ENCODE data around the gene GFY.
A peak's percentile ranks its signal among the peaks of the same experiment; 100 is the strongest.
"Not testable (repeated sequence)": the region's sequence is repeated elsewhere in the genome, so short reads cannot be mapped to it uniquely, and the experiment has no call there.

The GFY gene

DNA sequence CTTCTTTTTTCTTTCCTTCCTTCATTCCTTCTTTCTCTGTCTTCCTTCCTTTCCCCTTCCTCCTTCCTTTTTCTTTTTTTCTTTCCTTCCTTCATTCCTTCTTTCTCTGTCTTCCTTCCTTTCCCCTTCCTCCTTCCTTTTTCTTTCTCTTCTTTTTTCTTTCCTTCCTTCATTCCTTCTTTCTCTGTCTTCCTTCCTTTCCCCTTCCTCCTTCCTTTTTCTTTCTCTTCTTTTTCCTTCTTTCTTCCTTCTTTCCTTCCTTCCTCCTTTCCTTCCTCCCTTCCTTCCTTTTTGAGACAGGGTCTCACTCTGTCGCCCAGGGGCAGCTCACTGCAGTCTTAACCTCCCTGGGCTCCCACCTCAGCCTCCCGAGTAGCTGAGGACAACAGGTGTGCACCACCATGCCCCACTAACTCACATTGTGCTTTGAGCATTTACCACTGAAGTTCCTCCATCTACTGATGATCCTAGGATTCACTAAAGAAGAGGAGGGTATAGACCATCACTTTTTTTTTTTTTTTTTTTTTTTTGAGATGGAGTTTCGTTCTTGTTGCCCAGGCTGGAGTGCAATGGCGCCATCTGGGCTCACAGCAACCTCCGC is 19.0 kb downstream of the GFY start:
- not testable (repeated sequence) for DNase-seq

DNA sequence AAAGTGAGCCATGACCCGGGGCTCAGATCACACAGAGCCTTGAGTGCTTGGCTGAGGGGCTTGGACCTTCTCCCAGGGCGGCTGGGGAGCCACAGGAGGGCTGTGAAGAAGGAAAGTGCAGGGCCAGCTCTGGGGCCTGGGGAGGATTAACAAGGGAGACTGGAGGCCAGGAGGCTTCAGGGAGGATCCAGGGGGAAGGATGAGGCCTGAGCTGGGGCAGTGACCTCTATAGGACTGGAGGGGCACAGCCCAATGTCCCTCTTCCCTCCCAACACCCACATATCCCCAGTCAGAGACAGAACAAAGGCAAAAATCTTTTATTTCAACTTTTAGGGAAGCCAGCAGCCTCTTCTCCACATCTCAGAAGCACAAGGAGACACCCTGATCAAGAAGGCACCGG is 20.8 kb downstream of the GFY start:
- no peak for DNase-seq

DNA sequence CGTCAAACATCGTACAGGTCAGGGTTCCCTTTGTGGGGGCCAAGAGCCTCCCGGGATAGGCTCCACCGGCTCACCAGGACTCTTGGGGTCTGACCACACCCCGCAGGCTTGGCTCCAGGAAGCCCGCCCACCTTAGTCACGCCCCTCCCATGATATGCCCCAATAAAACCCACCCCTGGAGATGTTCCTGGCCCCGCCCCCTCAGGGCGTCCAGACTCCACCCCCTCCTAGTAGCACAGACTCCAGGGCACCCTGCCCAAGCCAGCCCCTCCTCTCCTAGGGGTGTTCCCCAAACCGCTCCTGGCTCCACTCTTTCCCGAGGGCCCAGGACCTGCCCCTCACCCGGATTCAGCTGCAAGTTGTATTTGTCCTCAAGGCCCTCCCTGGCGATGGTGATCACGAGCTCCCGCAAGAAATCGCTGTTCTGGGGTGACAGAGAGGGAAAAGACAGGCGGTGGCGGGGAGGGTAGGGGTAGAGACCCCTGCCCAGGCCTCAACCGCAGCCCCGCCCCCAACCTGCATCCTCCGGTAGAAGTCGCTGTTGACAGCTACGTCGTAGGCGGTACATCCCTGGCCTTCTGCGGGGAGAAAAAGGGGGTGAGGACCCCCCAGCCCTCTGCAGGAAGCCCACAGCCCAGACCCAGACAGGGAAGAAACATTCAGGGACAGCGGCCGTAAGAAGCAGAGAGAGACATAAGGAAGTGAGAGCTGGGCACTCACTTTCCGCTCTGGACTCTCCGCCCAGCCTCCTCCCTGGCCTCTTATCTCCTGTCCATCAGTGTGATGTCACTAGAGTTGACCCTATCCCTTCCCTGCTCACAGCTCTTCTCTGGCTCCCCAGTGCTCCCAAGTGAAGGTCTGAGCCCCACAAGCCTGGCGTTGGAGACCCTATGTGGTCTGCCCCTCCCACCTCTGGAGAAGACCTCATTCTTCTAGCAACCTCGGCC is 22.6 kb downstream of the GFY start:
- no peak for DNase-seq

DNA sequence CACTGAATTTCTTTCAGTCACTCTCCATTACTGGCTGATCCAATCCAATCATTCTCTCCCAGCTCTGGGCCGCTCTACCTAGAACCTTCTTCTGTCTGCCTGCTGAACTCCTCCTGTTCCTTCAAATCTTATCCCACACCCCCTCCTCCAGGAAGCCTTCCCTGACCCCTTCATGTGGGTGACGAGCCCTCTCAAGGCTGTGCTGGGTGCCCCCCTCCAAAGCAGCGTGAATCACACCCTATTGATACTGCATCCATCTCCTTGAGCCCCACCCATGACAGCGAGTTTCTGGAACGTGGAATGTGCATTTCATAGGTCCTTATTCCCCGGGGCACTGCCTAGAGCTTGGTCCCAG is 23.2 kb downstream of the GFY start:
- DNase-seq, result no peak

DNA sequence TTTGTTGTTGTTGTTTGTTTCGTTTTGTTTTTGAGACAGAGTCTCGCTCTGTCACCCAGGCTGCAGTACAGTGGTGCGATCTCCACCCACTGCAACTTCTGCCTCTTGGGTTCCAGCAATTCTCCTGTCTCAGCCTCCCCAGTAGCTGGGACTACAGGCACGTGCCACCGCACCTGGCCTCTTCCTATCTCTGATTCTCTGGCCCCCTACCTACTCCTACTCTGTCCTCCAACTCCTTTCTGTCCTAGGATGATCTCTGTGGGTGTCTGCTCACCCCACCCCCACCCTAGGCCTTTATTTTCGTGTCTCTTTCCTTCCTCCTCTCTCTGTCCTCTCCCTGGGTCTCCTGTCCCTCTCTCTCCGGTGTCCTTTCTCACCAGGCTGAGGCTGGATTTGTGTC is 25.2 kb downstream of the GFY start:
- no peak for DNase-seq

DNA sequence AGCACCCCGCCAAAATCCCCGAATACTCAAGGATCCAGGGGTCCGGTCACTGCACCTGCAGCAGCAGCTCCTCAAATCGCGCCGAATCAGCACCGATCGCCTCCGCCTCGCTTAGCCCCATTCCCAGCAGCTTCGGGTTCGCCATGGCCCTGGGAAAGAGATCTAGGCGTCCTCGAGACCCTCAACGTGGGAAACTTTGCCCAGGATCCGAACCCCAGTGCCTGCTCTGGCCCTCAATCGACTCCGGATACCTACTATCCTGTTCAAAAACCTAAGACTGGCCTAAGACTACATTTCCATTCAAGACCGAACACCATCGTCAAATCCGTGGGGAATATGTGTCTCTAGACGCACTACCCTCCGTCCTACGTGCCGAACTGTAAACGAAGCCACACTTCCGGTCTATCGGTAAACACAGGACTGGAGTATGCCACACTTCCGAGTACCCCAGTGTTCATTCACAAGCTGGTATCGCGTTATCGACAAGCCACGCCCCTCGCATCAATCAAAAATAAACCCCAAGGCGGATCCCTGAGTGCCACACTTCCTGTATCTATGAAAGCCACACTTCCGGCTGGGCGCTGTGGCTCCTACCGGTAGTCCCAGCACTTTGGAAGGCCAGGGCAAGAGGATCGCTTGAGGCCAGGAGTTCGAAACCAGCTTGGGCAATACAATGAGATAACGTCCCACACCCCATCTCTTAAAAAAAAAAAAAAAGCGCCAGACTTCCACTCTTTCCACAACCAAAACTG is 26.4 kb downstream of the GFY start, which contains the start of gene PIH1D1:
TSS of gene PIH1D1 (minus strand) at position 385 of the 752 bp plus-strand sequence. CDS start at position 145, 240 bp downstream.
- peak; percentile 95 for DNase-seq

DNA sequence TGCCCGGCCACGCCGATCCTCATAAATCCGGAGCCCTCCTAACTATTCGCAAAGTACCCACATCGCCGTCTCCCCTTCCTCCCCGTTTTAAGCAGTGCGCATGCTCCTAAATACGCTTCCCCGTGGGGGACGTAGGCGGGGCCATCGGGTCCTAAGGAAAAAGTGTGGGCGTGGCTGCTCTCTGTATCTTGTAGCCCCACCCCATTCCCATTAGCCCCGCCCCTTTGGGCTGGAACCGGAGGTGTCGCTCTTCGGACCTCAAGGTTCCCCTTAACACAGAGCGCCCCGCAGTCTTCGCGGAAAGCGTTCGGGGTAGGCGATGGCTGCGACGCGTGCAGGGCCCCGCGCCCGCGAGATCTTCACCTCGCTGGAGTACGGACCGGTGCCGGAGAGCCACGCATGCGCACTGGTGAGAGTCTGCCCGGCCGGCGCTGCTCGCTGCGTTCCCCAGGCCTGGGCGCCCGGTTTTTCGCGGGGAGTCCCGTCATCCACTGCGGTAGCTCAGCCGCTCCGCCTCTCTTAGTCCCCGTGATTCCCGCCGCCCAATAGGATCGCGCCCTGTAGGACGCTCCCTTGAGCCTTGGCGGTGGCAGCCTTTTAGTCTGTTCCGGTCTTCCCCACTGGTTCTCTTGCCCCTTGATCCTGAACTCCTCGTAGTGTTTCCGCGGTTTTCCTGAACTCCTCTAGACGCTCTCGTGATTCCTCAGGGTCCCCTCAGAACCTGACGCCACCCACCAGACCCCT is 28.0 kb downstream of the GFY start, which contains the start of gene ALDH16A1:
TSS of gene ALDH16A1 (plus strand) at position 213 of the 744 bp plus-strand sequence. CDS start at position 320, 107 bp downstream.
- peak; percentile 96 for DNase-seq

DNA sequence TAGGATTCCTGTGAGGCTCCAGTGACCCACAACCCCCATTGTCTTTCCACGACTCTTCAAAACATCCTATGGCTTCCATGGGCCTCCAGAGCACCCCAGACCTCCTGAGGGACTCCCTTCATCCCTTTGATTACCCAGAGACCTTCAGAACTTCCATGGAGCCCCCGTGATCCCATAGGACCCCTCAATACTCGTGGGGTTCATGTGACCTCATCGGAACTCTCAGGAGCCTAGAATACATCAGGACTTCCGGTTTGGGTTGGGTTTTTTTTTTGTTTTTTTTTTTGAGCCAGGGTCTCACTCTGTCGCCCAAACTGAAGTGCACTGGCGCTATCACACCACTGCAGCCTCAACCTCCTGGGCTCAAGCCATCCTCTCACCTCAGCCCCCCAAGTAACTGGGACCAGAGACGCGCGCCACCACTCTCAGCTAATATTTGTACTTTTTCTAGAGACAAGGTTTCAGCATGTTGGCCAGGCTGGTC is 28.6 kb downstream of the GFY start:
- DNase-seq, result no peak

DNA sequence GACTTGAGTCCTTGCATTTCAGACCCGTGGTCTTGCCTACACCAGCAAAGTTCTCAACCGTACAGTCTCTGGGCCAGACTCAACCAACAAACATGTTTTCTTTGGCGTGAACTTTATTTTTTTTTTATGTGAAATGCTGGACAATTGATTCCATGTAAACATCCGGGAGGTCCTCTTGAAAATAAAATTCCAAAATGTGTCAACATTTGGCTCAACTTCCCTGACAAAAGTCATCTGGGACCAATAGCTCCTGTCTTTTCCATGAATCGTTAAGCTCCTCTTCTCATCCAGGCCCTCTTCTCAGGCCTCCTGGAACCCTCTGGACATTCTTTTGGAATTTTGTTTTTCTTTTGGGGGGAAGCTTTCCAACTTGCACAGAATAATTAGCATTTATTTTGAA is 30.6 kb downstream of the GFY start:
- no peak for DNase-seq

DNA sequence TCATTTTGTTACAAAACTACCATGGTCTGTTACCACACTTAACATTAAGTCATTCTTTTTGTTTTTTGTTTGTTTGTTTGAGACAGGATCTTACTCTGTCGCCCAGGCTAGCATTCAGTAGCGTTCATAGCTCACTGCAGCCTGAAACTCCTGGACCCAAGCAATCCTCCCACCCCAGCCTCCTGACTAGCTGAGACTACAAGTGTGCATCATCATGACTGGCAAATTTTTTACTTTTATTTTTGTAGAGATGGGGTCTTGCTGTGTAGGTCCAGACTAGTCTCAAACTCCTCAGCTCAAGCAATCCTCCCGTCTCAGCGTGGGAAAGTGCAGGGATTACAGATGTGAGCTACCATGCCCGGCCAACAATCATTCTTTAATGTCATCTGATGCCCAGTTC is 31.1 kb downstream of the GFY start:
- DNase-seq, result no peak

DNA sequence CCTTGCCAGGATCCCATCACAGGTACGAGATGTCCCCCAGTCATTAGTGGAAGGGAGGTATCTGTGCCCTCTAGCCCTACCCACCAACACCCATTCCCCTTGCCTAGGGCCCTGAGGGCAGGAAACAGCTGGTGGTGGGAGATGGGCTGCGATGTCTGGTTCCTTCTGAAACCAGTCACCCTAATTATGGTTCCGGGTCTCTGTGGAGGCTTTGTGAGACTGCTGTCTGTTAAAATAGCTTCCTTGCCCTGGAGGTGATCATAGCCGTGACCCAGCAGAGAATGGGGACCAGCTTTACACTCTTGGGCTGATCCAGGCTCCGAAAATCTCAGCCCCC is 33.3 kb downstream of the GFY start:
- DNase-seq, result no peak

DNA sequence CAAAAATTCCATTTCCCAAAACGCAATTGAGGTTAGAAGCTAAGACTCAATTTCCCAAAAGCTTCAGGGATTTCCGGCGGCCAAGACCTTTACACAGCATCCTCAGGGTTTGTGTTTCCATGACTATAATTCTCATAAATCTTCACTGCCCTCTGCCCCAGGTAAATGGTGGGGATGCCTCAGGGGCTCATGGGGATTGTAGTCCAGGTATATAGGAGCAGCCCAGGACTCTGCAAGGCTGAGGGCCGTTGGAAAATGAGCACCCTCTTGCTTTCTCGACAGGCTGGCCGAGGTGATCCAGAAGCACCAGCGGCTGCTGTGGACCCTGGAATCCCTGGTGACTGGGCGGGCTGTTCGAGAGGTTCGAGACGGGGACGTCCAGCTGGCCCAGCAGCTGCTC is 34.2 kb downstream of the GFY start:
- DNase-seq, result no peak

DNA sequence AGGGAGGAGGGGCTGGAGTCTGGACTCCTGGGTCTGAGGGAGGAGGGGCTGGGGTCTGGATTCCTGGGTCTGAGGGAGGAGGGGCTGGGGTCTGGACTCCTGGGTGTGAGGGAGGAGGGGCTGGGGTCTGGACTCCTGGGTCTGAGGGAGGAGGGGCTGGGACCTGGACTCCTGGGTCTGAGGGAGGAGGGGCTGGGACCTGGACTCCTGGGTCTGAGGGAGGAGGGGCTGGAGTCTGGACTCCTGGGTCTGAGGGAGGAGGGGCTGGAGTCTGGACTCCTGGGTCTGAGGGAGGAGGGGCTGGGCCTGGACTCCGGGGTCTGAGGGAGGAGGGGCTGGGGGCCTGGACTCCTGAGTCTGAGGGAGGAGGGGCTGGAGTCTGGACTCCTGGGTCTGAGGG is 35.9 kb downstream of the GFY start:
- DNase-seq, result not testable (repeated sequence)

DNA sequence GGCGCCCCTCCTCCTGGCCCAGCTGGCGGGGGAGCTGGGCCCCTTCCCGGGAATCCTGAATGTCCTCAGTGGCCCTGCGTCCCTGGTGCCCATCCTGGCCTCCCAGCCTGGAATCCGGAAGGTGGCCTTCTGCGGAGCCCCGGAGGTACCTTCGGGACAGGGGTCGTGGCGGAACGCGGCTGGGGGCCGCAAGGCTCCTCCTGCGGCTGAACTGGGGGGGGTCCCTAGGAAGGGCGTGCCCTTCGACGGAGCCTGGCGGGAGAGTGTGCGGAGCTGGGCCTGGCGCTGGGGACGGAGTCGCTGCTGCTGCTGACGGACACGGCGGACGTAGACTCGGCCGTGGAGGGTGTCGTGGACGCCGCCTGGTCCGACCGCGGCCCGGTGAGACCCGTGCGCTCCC is 36.5 kb downstream of the GFY start:
- no peak for DNase-seq

DNA sequence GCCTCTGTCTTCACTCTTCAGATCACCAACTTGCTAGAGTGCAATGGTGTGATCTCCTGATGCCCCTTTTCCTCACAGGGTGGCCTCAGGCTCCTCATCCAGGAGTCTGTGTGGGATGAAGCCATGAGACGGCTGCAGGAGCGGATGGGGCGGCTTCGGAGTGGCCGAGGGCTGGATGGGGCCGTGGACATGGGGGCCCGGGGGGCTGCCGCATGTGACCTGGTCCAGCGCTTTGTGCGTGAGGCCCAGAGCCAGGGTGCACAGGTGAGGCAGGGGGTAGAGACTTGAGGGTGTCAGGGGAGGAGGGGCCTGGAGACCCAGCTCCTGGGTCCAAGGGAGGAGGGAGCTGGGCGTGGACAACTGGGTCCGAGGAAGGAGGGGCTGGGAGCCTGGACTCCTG is 37.3 kb downstream of the GFY start:
- DNase-seq, result no peak

DNA sequence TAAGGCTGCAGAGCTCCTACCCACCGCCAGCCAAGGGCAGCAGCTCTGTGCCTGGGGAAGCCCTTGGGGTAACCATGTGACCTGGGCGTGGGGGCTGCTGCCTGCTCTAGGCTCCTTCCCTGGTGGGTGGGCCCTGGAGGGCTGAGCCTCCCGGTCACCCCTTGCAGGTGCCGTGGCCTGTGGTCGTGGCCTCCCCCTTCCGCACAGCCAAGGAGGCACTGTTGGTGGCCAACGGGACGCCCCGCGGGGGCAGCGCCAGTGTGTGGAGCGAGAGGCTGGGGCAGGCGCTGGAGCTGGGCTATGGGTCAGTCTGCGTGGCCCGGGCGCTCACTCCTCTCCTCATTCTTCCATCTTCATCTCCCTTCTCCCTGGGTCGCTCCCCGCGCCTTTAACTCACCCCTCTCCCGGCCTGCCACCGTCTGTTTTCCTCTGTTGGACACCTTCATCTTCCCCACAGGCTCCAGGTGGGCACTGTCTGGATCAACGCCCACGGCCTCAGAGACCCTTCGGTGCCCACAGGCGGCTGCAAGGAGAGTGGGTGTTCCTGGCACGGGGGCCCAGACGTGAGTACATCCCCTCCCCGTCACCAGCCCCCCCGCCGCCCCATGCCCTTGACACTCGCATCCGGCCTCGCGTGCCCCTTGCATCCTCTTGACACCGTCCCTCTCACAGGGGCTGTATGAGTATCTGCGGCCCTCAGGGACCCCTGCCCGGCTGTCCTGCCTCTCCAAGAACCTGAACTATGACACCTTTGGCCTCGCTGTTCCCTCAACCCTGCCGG is 39.0 kb downstream of the GFY start:
- no peak for DNase-seq

DNA sequence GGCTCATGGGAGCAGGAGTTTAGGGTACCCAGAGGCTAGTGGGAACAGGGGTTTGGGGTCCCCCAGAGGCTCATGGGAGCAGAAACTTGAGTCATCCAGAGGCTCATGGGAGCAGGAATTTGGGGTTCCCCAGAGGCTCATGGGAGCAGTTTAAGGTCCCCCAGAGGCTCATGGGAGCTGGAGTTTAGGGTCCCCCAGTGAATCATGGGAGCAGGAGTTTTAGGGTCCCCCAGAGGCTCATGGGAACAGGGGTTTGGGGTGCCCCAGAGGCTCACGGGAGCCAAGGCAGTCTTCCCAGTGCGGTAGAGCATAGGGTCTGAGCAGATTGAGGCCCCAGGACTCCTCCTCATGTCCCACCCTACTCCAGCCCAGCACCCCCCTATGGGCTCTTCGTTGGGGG is 40.2 kb downstream of the GFY start:
- no peak for DNase-seq

DNA sequence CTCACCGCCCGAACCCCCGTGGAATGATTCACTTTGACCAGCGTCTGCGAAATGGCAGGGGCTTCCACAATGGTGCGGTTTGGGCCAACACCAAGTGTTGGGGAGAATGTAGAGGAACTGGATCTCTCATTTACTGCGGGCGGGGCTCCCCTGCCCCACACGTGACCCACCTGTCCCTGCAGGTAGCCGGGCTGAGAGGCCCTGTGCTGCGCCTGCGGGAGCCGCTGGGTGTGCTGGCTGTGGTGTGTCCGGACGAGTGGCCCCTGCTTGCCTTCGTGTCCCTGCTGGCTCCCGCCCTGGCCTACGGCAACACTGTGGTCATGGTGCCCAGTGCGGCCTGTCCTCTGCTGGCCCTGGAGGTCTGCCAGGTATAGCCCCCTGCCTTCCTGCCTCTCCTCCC is 43.0 kb downstream of the GFY start:
- DNase-seq, result no peak

DNA sequence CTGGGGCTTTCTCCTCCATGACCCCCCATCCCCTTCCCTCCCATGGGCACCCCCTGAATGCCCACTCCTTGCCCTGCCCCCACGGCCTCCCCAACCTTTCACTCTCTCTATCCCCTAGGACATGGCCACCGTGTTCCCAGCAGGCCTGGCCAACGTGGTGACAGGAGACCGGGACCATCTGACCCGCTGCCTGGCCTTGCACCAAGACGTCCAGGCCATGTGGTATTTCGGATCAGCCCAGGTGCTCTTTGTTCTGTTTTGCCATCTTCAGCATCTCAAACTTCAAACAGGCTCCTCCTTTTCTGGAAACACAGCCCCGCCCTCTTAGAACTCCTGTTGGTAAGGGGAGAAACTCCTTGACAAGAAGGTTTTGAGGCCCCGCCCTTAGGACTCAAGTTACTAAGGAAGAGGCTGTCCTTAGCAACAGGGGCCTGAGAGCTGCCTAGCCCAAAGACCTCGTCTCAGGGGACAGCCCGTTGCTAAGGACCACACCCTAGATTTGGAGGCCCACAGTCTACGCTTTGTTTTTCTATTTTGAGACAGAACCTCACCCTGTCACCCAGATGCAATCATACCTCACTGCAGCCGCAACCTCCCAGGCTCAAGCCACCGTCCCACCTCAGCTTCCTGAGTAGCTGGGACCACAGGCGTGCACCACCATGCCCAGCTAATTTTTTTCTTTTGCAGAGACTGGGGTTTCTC is 43.7 kb downstream of the GFY start:
- peak; percentile 83 for DNase-seq

DNA sequence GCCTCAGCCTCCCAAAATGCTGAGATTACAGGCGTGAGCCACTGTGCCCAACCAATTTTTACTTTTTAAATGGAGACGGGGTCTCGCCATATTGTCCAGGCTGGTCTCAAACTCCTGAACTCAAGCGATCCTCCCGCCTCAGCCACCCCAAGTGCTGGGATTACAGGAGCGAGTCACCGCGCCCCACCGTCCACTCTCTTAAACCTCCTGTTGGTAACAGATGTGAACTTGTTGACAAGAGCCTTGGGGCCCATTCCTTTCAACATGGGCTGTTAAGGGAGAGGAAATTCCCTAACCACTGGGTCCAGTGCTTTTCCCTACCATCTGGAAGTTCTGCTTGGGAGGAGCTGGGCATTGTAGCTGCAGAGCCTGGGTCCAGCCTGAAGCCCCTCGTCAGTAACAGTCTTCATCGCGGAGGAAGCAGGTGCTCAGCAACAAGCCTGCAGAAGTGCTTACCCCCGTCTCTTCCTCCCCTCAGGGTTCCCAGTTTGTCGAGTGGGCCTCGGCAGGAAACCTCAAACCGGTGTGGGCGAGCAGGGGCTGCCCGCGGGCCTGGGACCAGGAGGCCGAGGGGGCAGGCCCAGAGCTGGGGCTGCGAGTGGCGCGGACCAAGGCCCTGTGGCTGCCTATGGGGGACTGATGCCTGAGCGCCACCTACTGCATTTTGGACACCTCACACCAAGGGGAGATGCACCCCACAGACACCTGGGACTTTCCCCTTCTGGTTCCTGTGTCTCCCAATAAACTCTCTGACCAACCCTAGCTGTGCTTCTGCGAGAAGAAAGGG is 44.8 kb downstream of the GFY start:
- peak; percentile 74 for DNase-seq

DNA sequence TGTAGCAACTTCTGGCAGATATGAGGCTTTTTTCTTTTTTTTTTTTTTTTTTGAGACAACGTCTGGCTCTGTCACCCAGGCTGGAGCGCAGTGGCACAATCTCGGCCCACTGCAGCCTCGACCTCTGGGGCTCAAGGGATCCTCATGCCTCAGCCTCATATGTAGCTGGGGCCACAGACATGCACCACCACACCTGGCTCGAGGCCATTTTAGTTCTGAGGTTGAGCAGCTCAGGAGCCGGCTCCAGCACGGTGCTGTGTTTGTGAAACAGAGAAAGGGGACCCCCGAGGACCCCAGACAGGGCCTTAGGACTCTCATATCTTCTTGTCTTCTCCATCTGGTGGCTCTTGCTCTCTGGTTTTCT is 45.4 kb downstream of the GFY start:
- no peak for DNase-seq

All from activated gamma-delta T cell treated with Interleukin-2 at 50 U/mL for 16 hours (primary cell).